Inflammatory macrophage treated with lipopolysaccharide for 4 hours (primary cell): ENCODE results near the gene HSD17B13.

Source experiments
- DNase-seq: peaks from one replicate; pipeline ENCODE4 v3.0.0-alpha.2; 2020

Gene HSD17B13

GRCh38 chr4:87260477-87260876 is 62.2 kb downstream of the HSD17B13 start:
- no peak for DNase-seq

DNA sequence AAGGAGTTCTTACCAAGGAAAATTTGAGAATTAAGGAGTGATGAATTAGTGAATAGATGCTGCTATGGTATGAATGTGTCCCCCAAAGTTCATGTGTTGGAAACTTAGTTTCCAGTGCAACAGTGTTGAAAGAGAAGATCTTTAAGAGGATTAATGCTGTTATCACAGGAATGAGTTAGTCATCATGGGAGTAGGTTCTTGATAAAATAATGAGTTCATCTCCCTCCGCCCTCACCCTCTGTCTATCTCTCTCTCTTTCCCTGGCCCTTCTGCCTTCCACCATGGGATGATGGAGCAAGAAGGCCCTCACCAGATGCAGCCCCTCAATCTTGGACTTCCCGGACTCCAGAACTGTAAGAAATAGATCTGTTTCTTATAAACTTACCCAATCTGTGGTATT is 64.0 kb downstream of the HSD17B13 start:
- DNase-seq = no peak

DNA sequence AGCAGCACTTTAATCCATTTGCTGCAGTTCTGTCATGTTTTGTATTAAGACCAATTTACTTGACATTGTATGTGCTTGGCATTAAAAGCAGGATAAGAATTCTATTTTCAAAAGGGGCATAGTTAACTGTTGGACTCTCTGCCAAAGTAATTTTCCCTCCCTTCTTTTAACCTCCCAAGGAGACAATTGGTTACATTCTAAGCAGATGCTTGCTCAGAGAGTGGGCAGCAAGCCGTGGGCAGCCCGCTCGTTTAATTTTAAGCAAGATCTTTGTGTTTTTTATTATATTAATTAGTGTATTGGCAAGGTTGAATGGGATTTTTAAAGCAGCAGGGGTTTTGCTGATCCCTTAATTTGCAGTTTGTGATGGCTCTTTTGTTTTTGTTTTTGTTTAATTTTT is 65.2 kb downstream of the HSD17B13 start:
- no peak for DNase-seq

DNA sequence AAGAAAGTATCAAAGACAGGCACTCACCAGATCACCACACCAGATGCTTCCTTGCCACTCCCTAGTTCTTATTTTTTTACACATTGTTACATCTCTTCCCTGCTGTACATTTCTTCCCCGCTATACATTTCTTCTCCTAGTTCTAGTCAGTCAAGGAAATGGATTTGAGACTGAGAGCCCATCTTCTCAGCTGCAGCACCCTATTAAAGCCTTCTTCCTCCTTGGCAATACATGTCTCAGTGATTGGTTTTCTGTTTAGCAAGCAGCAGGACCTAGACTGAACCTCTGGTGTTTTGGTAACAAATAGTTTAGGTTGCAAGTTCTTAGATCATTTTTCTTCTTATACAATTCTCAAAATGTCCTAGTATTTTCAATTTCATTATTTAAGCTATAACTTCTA is 66.9 kb downstream of the HSD17B13 start:
- no peak for DNase-seq
